Right lobe of liver (tissue), 4 donors: ENCODE results near the gene RBBP4.

Source experiments
- POLR2A ChIP-seq: fragments of 450-650 bp; IDR thresholded peaks from one replicate; pipeline ENCODE4 v1.6.1; 2017; ENCODE audit warnings: antibody characterized with exemption, mild to moderate bottlenecking
- TF ChIP-seq, protein P1 (sequence below), 4 donors: fragments of 200-600 bp in 3 of 4; fragments of 450-650 bp in 1 of 4; IDR thresholded peaks; one replicate each; pipeline versions ENCODE4 v1.5.1 to v1.8.0; 2016 to 2022; ENCODE audit warnings: antibody characterized with exemption in 4 of 4, mild to moderate bottlenecking in 2 of 4
- donor health status: DM: no; HTN: no; CAD: no.
- donor health status: DM: no; HTN: no; CAD: no.
- donor health status: DM: no; HTN: yes; CAD: no.

- no peak for TF ChIP-seq POLR2A
- TF ChIP-seq, protein P1, sequence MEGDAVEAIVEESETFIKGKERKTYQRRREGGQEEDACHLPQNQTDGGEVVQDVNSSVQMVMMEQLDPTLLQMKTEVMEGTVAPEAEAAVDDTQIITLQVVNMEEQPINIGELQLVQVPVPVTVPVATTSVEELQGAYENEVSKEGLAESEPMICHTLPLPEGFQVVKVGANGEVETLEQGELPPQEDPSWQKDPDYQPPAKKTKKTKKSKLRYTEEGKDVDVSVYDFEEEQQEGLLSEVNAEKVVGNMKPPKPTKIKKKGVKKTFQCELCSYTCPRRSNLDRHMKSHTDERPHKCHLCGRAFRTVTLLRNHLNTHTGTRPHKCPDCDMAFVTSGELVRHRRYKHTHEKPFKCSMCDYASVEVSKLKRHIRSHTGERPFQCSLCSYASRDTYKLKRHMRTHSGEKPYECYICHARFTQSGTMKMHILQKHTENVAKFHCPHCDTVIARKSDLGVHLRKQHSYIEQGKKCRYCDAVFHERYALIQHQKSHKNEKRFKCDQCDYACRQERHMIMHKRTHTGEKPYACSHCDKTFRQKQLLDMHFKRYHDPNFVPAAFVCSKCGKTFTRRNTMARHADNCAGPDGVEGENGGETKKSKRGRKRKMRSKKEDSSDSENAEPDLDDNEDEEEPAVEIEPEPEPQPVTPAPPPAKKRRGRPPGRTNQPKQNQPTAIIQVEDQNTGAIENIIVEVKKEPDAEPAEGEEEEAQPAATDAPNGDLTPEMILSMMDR (IDR thresholded peaks at IDR 0.05), result no peak
Measured at GRCh38 chr1:32665915-32666314, 14.9 kb downstream of the RBBP4 start.
